Stimulated activated CD4-positive, alpha-beta T cell treated with anti-CD3 and anti-CD28 coated beads, Interleukin-4, amount 100 ng/mL, for 1 hour (primary cell): ENCODE data around the gene ADGRB2.

Experiments
- DNase-seq: peaks from one replicate; pipeline ENCODE4 v3.0.0-alpha.2; 2020

Gene ADGRB2

GRCh38 chr1:31795801-31796621, 31.9 kb upstream of the ADGRB2 start:
- no peak for DNase-seq

DNA sequence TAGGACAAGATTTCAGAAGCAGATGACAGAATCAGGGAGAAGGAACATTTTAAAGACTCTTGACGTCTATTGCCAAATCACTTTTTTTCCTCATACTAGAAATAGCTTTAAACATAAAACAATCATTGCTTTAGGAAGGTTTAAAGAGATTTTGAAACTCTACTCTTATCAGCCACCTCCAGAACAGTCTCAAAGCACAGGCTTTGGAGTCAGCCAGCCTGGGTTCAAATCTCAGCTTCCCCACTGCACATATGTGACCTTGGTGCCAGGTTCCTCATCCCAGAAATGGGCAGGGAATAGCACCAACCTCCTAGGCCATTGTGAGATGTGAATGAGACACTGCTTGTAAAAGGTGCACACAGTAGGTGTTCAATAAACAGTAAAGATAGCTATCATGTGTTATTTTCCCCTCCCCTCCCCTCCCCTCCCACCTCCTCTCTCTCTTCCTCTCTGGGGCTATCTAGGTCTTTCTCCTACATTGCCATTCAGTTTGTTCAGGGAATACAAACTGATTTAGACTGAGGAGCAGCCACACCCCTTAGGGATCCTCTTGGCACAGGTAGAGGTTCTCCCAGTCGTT, 31.0 kb upstream of the ADGRB2 start:
- no peak for DNase-seq

GRCh38 chr1:31793586-31794285, 29.6 kb upstream of the ADGRB2 start:
- no peak for DNase-seq

- no peak for DNase-seq
These were observed 28.9 kb upstream of the ADGRB2 start for GRCh38 chr1:31793086-31793485.

DNA sequence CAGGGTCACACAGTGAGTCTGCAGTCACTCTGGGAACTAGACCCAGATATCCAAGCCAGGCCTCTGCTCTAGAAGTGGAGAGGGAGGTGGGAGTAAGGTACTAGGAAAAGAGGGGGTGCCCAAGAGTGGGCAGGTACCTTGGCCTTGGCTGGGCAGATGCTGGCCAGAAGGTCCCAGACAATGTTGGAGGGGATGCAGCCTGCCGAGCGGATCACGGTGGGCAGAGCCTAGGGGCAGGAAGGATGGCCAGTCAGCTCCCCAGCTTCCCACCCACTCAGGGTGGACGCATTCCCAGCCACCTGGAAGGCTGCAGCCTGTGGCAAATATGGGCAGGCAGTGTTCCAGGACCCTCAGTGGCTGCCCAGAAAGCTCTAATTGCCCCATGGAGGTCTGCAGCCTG, 28.4 kb upstream of the ADGRB2 start:
- no peak for DNase-seq

DNA sequence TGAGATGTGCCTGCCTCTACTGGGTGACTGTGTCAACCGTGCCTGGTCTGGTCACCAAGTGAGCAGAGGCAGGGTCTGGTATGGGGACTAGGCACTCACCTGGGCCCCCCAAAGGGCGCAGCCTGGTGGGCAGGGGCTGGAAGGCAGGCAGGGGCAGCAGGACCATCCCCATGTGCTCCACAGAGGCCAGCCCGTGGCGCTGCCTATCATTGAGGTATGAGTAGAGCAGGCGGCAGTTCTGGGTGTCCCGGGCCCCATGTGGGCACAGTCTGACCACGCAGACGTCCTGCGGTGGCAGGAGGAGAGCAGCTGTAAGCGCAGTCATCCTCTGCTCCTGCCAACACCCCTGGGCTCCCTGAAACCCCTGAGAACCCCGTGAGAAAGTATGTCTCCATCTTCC, 28.0 kb upstream of the ADGRB2 start:
- no peak for DNase-seq

- no peak for DNase-seq
These were observed 27.2 kb upstream of the ADGRB2 start for GRCh38 chr1:31791131-31791858.

GRCh38 chr1:31790641-31791091, 26.5 kb upstream of the ADGRB2 start:
- no peak for DNase-seq

GRCh38 chr1:31790140-31790539, 26.0 kb upstream of the ADGRB2 start:
- no peak for DNase-seq

GRCh38 chr1:31789259-31790065, 25.3 kb upstream of the ADGRB2 start:
- peak; percentile 98 for DNase-seq

- no peak for DNase-seq
These were observed 24.7 kb upstream of the ADGRB2 start for GRCh38 chr1:31788825-31789256.

DNA sequence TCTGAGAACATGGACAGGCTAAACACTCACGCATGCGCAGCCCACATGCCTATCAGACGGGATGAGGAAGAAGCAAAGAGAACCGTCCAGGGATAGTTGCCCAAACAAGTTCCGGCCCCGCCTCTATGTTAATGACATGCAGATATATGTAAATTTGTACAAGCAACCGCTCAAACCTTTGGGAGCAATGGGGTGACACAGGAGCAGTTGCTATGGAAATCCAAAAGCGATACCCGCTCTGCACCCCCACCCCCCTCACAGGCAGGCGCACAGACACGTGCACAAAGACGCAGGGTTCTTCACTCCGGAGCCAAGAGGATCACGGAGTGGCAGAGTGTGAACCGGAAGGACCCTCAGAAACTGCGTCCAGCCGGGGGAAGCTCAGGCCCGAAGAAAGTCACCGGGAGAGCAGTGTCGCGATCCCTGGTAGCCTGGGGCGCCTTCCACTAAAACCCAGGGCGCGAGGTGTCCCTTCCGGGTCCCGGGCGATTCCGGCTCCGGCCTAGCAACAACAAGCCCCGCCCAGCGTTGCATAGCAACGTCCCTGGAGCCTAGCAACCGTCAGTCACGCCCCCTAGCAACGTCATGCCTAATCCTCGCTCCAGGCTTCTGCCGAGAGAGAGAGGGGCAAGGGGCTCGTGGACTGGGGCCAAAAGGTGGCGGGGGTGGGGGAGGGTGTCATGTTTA, 24.1 kb upstream of the ADGRB2 start:
- DNase-seq, result peak; percentile 88

GRCh38 chr1:31787786-31788137, 23.6 kb upstream of the ADGRB2 start:
- no peak for DNase-seq

- no peak for DNase-seq
These were observed 23.1 kb upstream of the ADGRB2 start for GRCh38 chr1:31787261-31787660.

DNA sequence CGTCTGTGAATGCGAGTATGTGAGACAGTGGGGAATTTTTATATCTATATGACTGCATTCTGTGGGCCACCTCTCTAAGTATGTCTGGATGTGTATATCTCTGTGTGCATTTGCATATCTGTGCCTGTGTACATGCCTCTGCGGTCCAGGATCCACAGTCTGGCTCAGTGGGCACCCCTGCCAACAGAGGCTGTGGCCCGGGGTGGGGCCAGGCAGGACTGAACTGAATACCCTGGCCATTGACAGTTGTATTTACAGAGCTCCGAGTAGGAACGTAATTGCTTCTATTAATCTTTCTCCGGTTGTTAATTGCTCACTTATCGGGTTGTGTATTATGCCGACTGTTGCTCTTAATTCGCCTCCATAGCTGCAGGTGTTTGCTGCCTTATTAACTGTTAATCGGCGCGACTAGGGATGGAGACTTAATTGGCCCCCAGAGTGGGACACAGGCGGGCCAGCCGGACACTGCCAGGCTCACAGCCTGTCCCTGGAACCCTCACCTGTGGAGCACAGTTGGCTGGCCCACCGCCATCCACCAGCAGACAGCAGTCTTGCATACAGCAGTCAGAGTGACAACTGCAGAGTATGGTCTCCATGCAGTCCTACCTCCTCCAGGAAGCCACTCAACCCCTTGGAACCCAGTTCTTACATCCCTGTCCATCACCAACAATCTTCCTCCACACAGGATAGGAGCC, 22.4 kb upstream of the ADGRB2 start:
- DNase-seq, result no peak

- no peak for DNase-seq
These were observed 21.8 kb upstream of the ADGRB2 start for GRCh38 chr1:31785947-31786290.

GRCh38 chr1:31785020-31785946, 21.1 kb upstream of the ADGRB2 start:
- DNase-seq, result no peak

- no peak for DNase-seq
These were observed 20.3 kb upstream of the ADGRB2 start for GRCh38 chr1:31784356-31785019.

DNA sequence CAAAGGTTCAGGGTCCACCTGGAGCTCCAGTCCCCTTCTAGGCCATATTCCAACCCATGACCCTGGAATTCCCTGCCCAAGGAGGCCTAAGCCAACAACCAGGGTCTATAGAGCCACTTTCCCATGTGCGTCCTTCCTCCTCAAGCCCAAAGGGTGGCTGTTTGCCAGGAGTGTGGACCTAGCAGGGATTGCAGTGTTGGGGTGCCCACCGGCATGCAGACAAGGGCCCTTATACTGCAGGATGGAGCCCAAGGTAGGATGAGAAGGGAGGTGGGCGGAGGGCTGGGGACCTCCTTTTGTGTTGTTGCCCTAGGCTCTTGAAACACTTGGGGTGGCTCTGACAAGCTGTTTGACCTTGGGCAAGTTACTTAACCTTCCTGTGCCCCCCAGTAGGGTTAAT, 19.7 kb upstream of the ADGRB2 start:
- no peak for DNase-seq
